ENCODE results near the gene SMYD4.

DNA sequence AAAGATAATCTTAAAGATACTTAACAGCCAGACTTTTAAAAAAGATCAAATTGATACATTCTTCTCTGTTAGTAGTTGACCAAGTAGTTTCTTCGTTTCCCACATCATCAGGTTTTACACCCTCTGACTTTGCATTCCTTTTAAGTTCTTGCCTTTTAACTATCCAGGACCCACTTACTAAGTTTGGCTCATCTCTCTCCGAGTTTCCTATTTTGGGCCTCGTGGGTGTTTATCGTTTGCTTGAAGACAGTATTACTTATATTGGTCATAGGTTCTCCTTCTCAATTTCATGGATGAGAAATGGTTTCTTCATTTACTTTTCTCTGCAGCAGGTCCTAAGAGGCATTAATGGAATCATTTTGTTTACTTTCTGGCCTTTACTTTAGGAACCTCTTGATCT, 43.3 kb upstream of the SMYD4 start:
- no peak for TF ChIP-seq POLR2A (IDR thresholded peaks at IDR 0.05)
- no peak for TF ChIP-seq CTCF (IDR thresholded peaks at IDR 0.05)
